Loucy (cell line): ENCODE measurements around the gene BCL2.

Experiments
- EZH2phosphoT487 ChIP-seq: fragments of 200-600 bp; IDR thresholded peaks from 2 replicates; pipeline ENCODE4 v1.6.1; 2018; ENCODE audit warnings: antibody characterized with exemption, mild to moderate bottlenecking, moderate library complexity, borderline replicate concordance
- TF ChIP-seq, protein P1 (sequence below): fragments of 200-600 bp; sonication (generic); conservative IDR thresholded peaks from 2 replicates; pipeline ENCODE4 v1.5.1; 2014; ENCODE audit warnings: mild to moderate bottlenecking, antibody characterized with exemption, low read length

DNA sequence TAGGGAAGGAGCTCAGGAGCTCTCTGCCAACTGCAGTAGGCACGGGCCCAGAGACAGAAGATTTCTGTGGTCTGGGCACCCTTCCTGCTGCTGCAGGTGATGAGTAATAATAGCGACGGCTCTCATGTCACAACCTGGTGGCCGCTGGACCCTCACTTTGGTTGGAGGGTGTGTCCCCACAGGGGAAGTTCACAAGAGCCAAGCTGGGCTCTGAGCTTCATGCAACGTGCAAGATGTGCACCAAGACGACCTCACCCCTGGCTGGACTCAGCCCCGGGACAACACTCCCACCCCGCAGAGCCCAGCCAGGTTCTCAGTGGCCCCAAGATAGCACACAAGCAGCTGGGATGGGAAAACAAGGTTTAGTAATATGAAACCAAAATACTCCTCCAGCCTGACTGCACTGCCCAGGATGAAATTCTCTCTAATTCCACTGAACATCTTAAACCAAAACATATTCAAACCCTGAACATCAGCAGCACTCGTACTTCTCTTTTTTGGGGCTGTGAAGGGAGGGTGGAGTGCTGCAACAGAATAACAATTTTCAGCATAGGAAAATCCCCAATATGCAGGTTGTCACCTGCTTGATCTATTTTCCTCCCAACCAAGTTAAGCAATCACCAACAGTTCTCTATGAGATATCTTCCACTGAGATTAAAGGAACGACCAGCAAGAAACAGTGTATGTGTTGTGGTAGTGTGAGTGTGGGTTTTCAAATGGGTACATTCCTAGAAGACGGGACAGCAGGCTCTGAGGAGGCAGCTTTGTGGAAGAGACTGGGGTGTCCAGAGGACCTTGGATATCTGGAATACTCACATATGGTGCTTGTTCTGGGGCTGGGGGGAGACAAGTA is 26.5 kb downstream of the BCL2 start:
- TF ChIP-seq, protein P1, sequence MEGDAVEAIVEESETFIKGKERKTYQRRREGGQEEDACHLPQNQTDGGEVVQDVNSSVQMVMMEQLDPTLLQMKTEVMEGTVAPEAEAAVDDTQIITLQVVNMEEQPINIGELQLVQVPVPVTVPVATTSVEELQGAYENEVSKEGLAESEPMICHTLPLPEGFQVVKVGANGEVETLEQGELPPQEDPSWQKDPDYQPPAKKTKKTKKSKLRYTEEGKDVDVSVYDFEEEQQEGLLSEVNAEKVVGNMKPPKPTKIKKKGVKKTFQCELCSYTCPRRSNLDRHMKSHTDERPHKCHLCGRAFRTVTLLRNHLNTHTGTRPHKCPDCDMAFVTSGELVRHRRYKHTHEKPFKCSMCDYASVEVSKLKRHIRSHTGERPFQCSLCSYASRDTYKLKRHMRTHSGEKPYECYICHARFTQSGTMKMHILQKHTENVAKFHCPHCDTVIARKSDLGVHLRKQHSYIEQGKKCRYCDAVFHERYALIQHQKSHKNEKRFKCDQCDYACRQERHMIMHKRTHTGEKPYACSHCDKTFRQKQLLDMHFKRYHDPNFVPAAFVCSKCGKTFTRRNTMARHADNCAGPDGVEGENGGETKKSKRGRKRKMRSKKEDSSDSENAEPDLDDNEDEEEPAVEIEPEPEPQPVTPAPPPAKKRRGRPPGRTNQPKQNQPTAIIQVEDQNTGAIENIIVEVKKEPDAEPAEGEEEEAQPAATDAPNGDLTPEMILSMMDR: no peak
- TF ChIP-seq EZH2phosphoT487: no peak
